Measurements from ENCODE around the gene CCDC198. TPM values are rescaled to one million over a fixed set of nuclear protein-coding genes. Genes with fewer than 3 reads are reported as not detected.

CCDC198 gene
- total RNA-seq, 2 donors from 2014 or later: not detected

GRCh38 chr14:57498659-57499058 is 5.0 kb upstream of the CCDC198 start:
- peaks cover 10% of the 10 kb centered on the region for H3K4me1 Mint-ChIP-seq
- TF ChIP-seq CTCF (conservative IDR thresholded peaks at IDR 0.05): no peak
- H3K9ac ChIP-seq (ENCODE audit: extremely low read depth, low read length, poor library complexity, severe bottlenecking): no peak overlapping the region
- H3K9me3 ChIP-seq (ENCODE audit: control insufficient read depth, low read length): no peaks in the 10 kb centered on the region
- H3K4me3 ChIP-seq (ENCODE audit: low read length): no peak overlapping the region
- H3K9me3 Mint-ChIP-seq: peaks cover 5% of the 10 kb centered on the region
- peaks cover 6% of the 10 kb centered on the region for H3K4me1 ChIP-seq (ENCODE audit: control insufficient read depth, insufficient read depth, low read length)
- no peaks in the 10 kb centered on the region for H3K27me3 Mint-ChIP-seq (ENCODE audit: insufficient read depth)
- H3K4me3 Mint-ChIP-seq: no peak overlapping the region
- no peaks in the 10 kb centered on the region for H3K27me3 ChIP-seq (ENCODE audit: control insufficient read depth, insufficient read depth, low read length, poor library complexity, severe bottlenecking)
- H3K36me3 Mint-ChIP-seq (ENCODE audit: low read depth): no peaks in the 10 kb centered on the region
- H3K27ac ChIP-seq (ENCODE audit: low read depth, low read length): no peak overlapping the region
- H3K36me3 ChIP-seq (ENCODE audit: control insufficient read depth, insufficient read depth, low read length): no peaks in the 10 kb centered on the region
- DNase-seq: no peak
- H3K27ac Mint-ChIP-seq: no peak overlapping the region

GRCh38 chr14:57498035-57498434 is 4.4 kb upstream of the CCDC198 start:
- Histone ChIP-seq H3K9me3 (ENCODE audit: control insufficient read depth, low read length) (no peaks in the 10 kb centered on the region), H3K4me1 (ENCODE audit: control insufficient read depth, insufficient read depth, low read length) (peaks cover 10% of the 10 kb centered on the region), H3K27ac (ENCODE audit: low read depth, low read length) (no peak overlapping the region), H3K36me3 (ENCODE audit: control insufficient read depth, insufficient read depth, low read length) (no peaks in the 10 kb centered on the region), H3K9ac (ENCODE audit: extremely low read depth, low read length, poor library complexity, severe bottlenecking) (no peak overlapping the region), H3K4me3 (ENCODE audit: low read length) (no peak overlapping the region), H3K27me3 (ENCODE audit: control insufficient read depth, insufficient read depth, low read length, poor library complexity, severe bottlenecking) (no peaks in the 10 kb centered on the region)
- DNase-seq: no peak
- no peak overlapping the region for H3K27ac Mint-ChIP-seq
- H3K9me3 Mint-ChIP-seq: peaks cover 5% of the 10 kb centered on the region
- no peak for TF ChIP-seq CTCF (conservative IDR thresholded peaks at IDR 0.05)
- peaks cover 14% of the 10 kb centered on the region for H3K4me1 Mint-ChIP-seq
- no peaks in the 10 kb centered on the region for H3K27me3 Mint-ChIP-seq (ENCODE audit: insufficient read depth)
- WGBS, 2 experiments (ENCODE audit: insufficient coverage in 1 of 2, insufficient read length in 1 of 2): 97 to 100% methylated on average over 1 to 4 of the region's 4 CpGs
- H3K4me3 Mint-ChIP-seq: no peak overlapping the region
- no peaks in the 10 kb centered on the region for H3K36me3 Mint-ChIP-seq (ENCODE audit: low read depth)

- no peak for TF ChIP-seq CTCF (conservative IDR thresholded peaks at IDR 0.05)
- 96% methylated on average over 2 of the region's 2 CpGs; no CpG with 5 or more reads in 1 of the 2 experiments for whole genome bisulfite sequencing, 2 experiments (ENCODE audit: insufficient coverage in 1 of 2, insufficient read length in 1 of 2)
- no peaks in the 10 kb centered on the region for H3K27me3 Mint-ChIP-seq (ENCODE audit: insufficient read depth)
- H3K4me1 Mint-ChIP-seq: peaks cover 7% of the 10 kb centered on the region
- Histone ChIP-seq H3K27me3 (ENCODE audit: control insufficient read depth, insufficient read depth, low read length, poor library complexity, severe bottlenecking) (no peaks in the 10 kb centered on the region), H3K9me3 (ENCODE audit: control insufficient read depth, low read length) (no peaks in the 10 kb centered on the region), H3K27ac (ENCODE audit: low read depth, low read length) (no peak overlapping the region), H3K4me1 (ENCODE audit: control insufficient read depth, insufficient read depth, low read length) (peaks cover 7% of the 10 kb centered on the region), H3K36me3 (ENCODE audit: control insufficient read depth, insufficient read depth, low read length) (no peaks in the 10 kb centered on the region), H3K9ac (ENCODE audit: extremely low read depth, low read length, poor library complexity, severe bottlenecking) (no peak overlapping the region), H3K4me3 (ENCODE audit: low read length) (no peak overlapping the region)
- H3K4me3 Mint-ChIP-seq: no peak overlapping the region
- no peak overlapping the region for H3K27ac Mint-ChIP-seq
- H3K9me3 Mint-ChIP-seq: peaks cover 5% of the 10 kb centered on the region
- no peaks in the 10 kb centered on the region for H3K36me3 Mint-ChIP-seq (ENCODE audit: low read depth)
- no peak for DNase-seq
Observed at GRCh38 chr14:57495416-57495815, 1.8 kb upstream of the CCDC198 start.
